ENCODE results near the gene BGLAP.

Gene BGLAP

DNA sequence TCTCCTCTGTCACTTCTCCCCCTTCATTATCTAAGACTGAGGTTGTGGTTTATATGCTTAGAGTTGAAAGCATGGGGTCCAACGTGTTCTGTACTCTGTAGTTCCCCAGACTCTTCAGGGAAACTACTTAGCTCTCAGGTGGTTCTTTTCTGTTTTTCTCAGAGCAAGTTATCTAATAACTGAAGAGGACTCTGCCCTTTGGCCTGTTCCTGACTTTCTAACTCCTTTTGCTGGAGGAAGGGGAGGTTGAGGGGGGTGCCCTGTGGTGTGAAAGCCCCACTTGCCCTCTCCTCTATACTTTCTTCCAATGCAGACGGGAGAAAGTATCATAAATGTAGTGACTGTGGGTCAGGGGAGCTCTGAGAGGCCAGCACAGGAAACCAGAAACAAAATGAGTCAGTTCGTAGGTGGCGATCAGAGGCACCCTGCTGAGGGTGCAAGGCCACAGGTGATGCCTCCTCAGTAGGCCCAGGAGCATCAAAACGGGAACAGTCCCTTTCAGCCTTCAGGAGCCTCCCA is 43.1 kb upstream of the BGLAP start:
- TF ChIP-seq ZNF792 (tag by site-specific recombination; IDR thresholded peaks at IDR 0.05), result no peak
- TF ChIP-seq PRDM1 (tag by site-specific recombination; IDR thresholded peaks at IDR 0.05), result 0 out of 2 replicates have a peak, but pooled peaks have one; percentile 13
- TF ChIP-seq ZNF510 (tag by site-specific recombination; IDR thresholded peaks at IDR 0.05; ENCODE audit: insufficient replicate concordance), result no peak
- TF ChIP-seq, protein P1, sequence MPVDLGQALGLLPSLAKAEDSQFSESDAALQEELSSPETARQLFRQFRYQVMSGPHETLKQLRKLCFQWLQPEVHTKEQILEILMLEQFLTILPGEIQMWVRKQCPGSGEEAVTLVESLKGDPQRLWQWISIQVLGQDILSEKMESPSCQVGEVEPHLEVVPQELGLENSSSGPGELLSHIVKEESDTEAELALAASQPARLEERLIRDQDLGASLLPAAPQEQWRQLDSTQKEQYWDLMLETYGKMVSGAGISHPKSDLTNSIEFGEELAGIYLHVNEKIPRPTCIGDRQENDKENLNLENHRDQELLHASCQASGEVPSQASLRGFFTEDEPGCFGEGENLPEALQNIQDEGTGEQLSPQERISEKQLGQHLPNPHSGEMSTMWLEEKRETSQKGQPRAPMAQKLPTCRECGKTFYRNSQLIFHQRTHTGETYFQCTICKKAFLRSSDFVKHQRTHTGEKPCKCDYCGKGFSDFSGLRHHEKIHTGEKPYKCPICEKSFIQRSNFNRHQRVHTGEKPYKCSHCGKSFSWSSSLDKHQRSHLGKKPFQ (tag by site-specific recombination; IDR thresholded peaks at IDR 0.05), result no peak
- no peak overlapping the region for H3K4me3 ChIP-seq (ENCODE audit: low read depth, low read length)
- peaks cover 3% of the 10 kb centered on the region; the same call in 1 of the 2 replicates for H3K4me1 ChIP-seq (ENCODE audit: control insufficient read depth, insufficient read depth, low read length)
- no peaks in the 10 kb centered on the region for H3K9me3 ChIP-seq (ENCODE audit: control insufficient read depth, insufficient read depth, low read depth, low read length)
- POLR2A ChIA-PET, result no interaction called here
- H3K27ac ChIP-seq (ENCODE audit: extremely low read depth, low read depth, low read length), result no peak overlapping the region
- H3K36me3 ChIP-seq (ENCODE audit: control insufficient read depth in 2 of 2, insufficient read depth in 1 of 2, low read length in 2 of 2), result peaks cover 3 to 69% of the 10 kb centered on the region in 2 experiments; a peak in 1 of 3 replicates
- CTCF ChIA-PET, result interaction anchor here (0.6 to 1.2 kb wide), 3 partner anchors 12 to 34 kb away, joined by 3 read pairs; no protein-coding TSS in a partner anchor

DNA sequence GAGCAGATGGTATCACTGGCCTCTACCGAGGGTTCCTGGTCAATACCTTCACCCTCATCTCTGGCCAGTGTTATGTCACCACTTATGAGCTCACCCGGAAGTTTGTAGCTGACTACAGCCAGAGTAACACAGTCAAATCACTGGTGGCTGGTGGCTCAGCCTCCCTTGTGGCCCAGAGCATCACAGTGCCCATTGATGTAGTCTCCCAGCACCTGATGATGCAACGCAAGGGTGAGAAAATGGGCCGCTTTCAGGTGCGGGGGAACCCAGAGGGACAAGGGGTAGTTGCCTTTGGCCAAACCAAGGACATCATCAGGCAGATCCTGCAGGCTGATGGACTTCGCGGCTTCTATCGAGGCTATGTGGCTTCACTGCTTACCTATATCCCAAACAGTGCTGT is 41.9 kb upstream of the BGLAP start:
- Histone ChIP-seq H3K4me3 (ENCODE audit: low read depth, low read length) (no peak overlapping the region), H3K36me3 (ENCODE audit: control insufficient read depth in 2 of 2, insufficient read depth in 1 of 2, low read length in 2 of 2) (peaks cover 6 to 71% of the 10 kb centered on the region in 2 experiments; a peak in 2 of 3 replicates), H3K27ac (ENCODE audit: extremely low read depth, low read depth, low read length) (no peak overlapping the region)

More for the DNA sequence above, 41.9 kb upstream of the BGLAP start:
- POLR2A ChIA-PET, result interaction anchor here (1.3 kb wide), 1 partner anchor 13 kb away, joined by 8 read pairs; the partner anchor contains the start of gene PMF1
- H3K9me3 ChIP-seq (ENCODE audit: control insufficient read depth, insufficient read depth, low read depth, low read length), result no peaks in the 10 kb centered on the region
- CTCF ChIA-PET, result interaction anchor here (0.9 kb wide), 1 partner anchor 11 kb away, joined by 3 read pairs; no protein-coding TSS in a partner anchor
- TF ChIP-seq, protein P2, sequence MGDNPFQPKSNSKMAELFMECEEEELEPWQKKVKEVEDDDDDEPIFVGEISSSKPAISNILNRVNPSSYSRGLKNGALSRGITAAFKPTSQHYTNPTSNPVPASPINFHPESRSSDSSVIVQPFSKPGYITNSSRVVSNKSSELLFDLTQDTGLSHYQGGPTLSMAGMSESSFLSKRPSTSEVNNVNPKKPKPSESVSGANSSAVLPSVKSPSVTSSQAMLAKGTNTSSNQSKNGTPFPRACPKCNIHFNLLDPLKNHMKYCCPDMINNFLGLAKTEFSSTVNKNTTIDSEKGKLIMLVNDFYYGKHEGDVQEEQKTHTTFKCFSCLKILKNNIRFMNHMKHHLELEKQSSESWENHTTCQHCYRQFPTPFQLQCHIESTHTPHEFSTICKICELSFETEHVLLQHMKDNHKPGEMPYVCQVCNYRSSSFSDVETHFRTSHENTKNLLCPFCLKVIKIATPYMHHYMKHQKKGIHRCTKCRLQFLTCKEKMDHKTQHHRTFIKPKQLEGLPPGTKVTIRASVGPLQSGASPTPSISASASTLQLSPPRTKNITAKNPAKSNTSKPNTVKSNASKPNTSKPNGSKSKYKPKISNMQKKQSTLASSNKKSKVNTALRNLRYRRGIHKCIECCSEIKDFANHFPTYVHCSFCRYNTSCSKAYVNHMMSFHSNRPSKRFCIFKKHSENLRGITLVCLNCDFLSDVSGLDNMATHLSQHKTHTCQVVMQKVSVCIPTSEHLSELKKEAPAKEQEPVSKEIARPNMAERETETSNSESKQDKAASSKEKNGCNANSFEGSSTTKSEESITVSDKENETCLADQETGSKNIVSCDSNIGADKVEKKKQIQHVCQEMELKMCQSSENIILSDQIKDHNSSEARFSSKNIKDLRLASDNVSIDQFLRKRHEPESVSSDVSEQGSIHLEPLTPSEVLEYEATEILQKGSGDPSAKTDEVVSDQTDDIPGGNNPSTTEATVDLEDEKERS (tag by site-specific recombination; IDR thresholded peaks at IDR 0.05), result no peak
- TF ChIP-seq, protein P3, sequence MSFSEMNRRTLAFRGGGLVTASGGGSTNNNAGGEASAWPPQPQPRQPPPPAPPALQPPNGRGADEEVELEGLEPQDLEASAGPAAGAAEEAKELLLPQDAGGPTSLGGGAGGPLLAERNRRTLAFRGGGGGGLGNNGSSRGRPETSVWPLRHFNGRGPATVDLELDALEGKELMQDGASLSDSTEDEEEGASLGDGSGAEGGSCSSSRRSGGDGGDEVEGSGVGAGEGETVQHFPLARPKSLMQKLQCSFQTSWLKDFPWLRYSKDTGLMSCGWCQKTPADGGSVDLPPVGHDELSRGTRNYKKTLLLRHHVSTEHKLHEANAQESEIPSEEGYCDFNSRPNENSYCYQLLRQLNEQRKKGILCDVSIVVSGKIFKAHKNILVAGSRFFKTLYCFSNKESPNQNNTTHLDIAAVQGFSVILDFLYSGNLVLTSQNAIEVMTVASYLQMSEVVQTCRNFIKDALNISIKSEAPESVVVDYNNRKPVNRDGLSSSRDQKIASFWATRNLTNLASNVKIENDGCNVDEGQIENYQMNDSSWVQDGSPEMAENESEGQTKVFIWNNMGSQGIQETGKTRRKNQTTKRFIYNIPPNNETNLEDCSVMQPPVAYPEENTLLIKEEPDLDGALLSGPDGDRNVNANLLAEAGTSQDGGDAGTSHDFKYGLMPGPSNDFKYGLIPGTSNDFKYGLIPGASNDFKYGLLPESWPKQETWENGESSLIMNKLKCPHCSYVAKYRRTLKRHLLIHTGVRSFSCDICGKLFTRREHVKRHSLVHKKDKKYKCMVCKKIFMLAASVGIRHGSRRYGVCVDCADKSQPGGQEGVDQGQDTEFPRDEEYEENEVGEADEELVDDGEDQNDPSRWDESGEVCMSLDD (tag by site-specific recombination; IDR thresholded peaks at IDR 0.05), result no peak
- TF ChIP-seq ZBTB1 (tag by site-specific recombination; IDR thresholded peaks at IDR 0.05) (no peak), ZNF146 (tag by site-specific recombination; IDR thresholded peaks at IDR 0.05) (no peak), ZNF544 (tag by site-specific recombination; IDR thresholded peaks at IDR 0.05) (no peak), GLI2 (tag by site-specific recombination; IDR thresholded peaks at IDR 0.05; ENCODE audit: borderline replicate concordance, low read depth) (no peak), ZNF473 (tag by site-specific recombination; IDR thresholded peaks at IDR 0.05) (no peak), ZNF341 (tag by site-specific recombination; IDR thresholded peaks at IDR 0.05; ENCODE audit: low read depth) (no peak), ZNF76 (tag by site-specific recombination; IDR thresholded peaks at IDR 0.05; ENCODE audit: borderline replicate concordance, low read depth) (no peak), ZIC2 (tag by site-specific recombination; IDR thresholded peaks at IDR 0.05) (no peak), ZNF391 (tag by site-specific recombination; IDR thresholded peaks at IDR 0.05; ENCODE audit: borderline replicate concordance, low read depth) (no peak), ZNF596 (tag by site-specific recombination; IDR thresholded peaks at IDR 0.05) (no peak), REPIN1 (tag by site-specific recombination; IDR thresholded peaks at IDR 0.05; ENCODE audit: low read depth) (no peak), RBAK (tag by site-specific recombination; IDR thresholded peaks at IDR 0.05) (no peak)
- H3K4me1 ChIP-seq (ENCODE audit: control insufficient read depth, insufficient read depth, low read length), result no peaks in the 10 kb centered on the region

Data from HEK293 (cell line).